Astrocyte of the spinal cord (primary cell): ENCODE measurements around the gene LCN10.
"Not testable (repeated sequence)": the region's sequence is repeated elsewhere in the genome, so short reads cannot be mapped to it uniquely, and the experiment has no call there.

ENCODE experiments used
- DNase-seq: peaks from one replicate; pipeline ENCODE4 v3.0.0; 2011; ENCODE audit warnings: low read depth, low spot score
- H3K4me3 ChIP-seq: 2 replicates; pipeline ENCODE4 v1.5.1; 2011; ENCODE audit warnings: low read depth, mild to moderate bottlenecking, low read length, moderate library complexity
- in situ Hi-C: cut with HindIII; loops from 2 replicates; pipeline ENCODE4 v1.10.0; 2017; ENCODE audit warnings: low sequenced_read_pairs
- TF ChIP-seq, protein P1 (sequence below): IDR thresholded peaks from 2 replicates; pipeline ENCODE4 v1.5.1; 2012; ENCODE audit warnings: low read depth, mild to moderate bottlenecking, low read length, inconsistent platforms

LCN10 gene

DNA sequence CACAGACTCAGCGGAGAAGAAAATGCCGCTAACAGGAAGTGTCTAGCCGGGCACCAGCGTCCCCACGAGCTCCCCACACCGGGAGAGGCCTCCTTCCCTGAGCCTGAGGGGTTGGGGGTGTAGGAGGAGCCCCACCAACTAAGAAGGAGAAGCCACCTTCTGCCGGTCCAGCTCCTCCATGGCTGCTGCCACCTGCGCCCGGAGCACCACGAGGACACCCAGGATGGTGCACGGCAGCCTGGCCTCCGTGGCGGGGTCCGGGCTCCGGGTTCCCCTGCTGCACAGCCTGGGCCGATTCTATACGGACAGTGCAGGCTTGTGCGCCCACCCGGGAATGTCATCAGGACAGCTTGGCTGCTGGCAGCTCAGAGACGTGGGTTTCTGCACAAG is 15.0 kb upstream of the LCN10 start:
- no peak for DNase-seq
- in situ Hi-C loops: no loop called here
- TF ChIP-seq, protein P1, sequence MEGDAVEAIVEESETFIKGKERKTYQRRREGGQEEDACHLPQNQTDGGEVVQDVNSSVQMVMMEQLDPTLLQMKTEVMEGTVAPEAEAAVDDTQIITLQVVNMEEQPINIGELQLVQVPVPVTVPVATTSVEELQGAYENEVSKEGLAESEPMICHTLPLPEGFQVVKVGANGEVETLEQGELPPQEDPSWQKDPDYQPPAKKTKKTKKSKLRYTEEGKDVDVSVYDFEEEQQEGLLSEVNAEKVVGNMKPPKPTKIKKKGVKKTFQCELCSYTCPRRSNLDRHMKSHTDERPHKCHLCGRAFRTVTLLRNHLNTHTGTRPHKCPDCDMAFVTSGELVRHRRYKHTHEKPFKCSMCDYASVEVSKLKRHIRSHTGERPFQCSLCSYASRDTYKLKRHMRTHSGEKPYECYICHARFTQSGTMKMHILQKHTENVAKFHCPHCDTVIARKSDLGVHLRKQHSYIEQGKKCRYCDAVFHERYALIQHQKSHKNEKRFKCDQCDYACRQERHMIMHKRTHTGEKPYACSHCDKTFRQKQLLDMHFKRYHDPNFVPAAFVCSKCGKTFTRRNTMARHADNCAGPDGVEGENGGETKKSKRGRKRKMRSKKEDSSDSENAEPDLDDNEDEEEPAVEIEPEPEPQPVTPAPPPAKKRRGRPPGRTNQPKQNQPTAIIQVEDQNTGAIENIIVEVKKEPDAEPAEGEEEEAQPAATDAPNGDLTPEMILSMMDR: no peak
- H3K4me3 ChIP-seq: no peak overlapping the region

DNA sequence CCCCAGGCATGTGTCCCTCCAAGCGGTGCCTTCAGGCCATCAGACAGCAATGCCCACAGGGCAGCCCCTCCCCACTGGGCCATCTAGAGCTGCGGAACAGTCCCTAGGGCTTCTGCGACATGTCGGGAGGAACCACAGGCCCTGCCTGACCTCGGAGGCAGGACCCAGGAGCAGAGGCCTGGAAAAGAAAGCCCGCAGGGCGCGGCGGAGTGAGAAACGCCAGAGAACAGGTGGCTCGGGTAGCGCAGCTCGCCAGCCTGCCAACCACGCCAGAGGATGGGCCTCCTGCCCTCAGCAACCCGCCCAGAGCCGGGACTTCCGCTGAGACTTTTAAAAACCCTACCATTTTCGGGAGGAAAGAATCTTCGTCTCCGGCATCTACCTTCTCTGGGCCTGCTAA is 14.6 kb upstream of the LCN10 start:
- no peak overlapping the region for H3K4me3 ChIP-seq
- DNase-seq: no peak
- in situ Hi-C loops: no loop called here
- TF ChIP-seq, protein P1: no peak

DNA sequence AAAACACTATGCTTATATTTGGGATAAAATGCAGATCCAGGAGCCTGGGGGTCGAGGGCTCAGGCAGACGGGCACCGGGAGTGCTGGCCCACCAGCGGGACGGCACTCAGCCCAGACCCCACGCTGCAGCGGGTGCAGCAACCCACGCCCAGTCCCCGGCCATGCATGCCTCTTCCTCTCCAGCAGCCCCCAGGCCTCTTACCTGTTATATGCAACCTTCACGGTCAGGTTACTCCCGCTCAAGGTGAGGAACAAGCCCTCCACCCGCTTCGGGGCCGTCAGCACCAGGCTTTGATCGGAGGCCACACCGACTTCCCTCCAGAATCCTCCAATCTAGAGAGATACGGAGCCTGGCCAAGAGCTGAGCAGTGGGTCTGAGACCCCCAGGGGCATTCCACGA is 14.1 kb upstream of the LCN10 start:
- TF ChIP-seq, protein P1: no peak
- in situ Hi-C loops: no loop called here
- H3K4me3 ChIP-seq: no peak overlapping the region
- DNase-seq: no peak

DNA sequence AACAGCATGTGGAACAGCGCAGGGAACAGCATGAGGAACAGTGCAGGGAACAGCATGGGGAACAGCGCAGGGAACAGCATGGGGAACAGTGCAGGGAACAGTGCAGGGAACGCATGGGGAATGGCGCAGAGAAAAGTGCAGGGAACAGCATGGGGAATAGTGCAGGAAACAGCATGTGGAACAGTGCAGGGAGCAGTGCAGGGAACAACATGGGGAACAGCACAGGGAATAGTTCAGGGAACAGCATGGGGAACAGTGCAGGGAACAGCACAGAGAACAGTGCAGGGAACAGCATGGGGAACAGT is 13.3 kb upstream of the LCN10 start:
- in situ Hi-C loops: no loop called here
- no peak overlapping the region for H3K4me3 ChIP-seq
- TF ChIP-seq, protein P1: no peak
- DNase-seq: no peak

DNA sequence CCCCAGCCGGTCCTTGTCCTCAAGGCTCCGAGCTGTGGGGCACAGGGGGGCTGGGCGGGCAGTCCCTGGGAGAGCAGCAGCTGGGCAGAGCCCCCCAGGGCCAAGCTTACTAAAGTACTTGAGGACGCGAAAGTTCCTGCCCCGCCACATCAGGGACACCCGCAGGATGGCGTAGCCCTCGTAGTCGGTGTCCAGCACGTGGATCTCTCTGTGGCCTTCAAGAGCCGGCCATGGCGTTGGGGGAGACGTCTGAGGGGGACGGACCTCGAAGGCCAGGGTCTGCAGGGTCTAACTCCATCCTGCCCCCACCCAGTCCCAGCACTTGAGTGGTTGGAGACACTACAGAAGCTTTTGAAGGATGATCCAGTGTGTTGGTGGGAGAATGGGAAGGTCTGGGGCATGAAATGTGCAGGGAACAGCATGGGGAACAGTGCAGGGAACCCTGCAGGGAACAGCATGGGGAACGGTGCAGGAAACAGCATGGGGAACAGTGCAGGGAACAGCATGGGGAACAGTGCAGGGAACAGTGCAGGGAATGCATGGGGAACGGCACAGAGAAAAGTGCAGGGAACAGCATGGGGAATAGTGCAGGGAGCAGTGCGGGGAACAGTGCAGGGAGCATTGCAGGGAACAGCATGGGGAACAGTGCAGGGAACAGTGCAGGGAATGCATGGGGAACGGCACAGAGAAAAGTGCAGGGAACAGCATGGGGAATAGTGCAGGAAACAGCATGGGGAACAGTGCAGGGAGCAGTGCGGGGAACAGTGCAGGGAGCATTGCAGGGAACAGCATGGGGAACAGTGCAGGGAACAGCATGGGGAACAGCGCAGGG is 12.8 kb upstream of the LCN10 start:
- H3K4me3 ChIP-seq, DNase-seq, in situ Hi-C loops: not testable (repeated sequence)

DNA sequence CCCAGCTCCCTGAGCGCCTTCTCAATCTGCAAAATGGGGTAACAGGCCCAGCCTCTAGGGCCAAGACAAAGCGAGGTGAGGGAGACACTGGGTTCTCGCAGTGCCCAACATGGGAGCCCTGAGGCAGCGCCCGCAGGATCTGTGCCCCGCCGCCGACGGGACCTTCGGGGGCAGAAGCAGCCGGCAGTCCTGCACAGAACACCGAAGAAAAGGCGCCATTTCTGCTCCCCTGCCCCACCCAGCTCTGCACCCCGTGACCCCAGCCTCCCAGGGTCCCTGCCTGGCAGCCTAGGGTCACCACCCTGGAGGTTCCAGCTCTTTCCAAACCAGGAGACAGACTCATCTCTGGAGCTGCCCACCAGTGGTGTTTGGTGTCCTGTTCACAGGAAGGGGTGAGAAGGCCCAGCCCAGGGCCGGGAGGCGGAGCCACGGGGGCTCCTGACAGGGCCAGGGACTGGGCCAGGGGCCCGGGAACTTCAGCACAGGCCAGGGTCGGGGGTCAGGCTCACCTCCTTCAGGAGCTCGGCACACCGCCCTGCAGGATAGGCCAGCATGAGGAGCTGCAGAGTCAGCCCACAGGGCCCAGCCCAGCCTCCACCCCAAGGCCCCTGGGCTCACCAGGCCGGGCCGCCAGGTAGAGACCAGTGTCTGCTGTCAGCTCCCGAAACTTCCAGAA is 12.0 kb upstream of the LCN10 start:
- TF ChIP-seq, protein P1: no peak
- in situ Hi-C loops: no loop called here
- no peak overlapping the region for H3K4me3 ChIP-seq
- DNase-seq: no peak

DNA sequence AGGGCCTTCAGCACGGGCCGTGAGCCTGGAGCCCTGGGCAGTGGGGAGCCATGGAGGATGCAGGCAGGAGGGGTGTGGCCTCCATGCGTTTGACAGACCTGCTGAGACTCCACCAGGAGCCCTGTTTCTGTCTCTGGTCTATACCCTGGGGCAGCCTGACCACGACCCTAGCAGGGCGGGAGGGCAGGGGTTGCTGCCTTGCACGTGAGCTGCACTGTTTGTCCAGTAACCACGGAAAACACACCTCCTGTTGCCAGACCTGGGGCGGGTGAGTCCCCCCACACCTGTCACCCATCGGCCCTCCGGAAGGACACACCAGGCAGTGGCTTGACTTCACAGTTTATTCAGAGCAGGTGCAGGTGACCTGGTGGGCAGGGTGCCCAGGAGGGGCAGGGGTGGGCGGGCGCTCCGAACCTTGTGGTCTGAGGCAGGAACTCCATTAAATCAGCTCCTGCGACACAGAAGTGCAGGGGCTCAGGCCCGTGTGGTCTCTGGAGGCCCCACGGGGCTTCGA is 11.4 kb upstream of the LCN10 start:
- TF ChIP-seq, protein P1: no peak
- in situ Hi-C loops: no loop called here
- DNase-seq: no peak
- no peak overlapping the region for H3K4me3 ChIP-seq
